ENCODE data around the gene KDM6B.
A peak's percentile ranks its signal among the peaks of the same experiment; 100 is the strongest.

The KDM6B gene

DNA sequence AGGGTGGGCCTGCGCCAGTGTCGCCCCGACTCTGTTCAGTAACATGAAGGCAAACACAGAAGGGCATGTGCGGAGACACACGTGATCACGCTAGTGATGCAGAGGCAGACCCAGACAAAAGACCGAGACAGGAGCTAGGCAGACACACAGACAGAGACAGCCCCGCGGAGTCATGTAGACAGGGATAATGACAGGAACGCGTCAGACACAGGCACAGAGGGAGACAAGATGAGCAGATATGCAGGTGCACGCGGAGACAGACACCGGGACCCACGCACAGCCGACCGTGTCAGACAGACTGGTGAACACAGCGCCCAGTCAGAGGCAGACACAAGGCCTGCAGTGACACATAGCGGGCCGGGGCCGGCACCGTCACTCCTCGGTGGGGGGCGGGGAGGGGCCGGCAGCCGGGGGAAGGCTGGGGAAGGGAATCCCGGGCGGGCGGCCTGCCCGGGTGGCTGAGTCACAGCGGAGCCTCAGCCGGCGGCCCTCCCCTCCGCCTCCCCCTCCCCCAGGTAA lies 7.4 kb downstream of the KDM6B start:
- FAIRE-seq = no peak

DNA sequence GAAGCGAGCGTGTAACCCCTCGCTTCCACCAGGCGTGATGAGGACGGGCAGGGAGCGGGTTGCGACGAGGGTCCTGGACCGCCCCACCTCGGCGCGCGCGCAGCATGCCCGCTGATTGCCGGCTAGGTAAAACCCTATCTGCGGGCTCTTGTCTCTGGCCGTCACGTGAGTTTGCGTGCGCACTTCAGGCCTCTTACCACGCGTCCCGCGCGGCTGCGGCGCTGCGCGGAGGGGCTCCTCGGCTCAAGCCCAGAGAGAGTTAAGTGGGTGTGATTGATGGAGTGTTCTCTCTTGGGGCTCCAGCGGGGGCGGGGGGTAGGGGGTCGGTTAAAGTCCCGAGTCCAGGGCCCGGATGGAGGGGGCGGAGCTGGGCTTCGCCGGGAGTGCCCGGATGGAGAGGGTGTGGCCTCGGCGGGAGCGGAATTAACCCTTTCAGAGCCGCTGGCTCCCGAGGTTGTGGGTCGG lies 7.9 kb downstream of the KDM6B start:
- FAIRE-seq = peak; percentile 90

DNA sequence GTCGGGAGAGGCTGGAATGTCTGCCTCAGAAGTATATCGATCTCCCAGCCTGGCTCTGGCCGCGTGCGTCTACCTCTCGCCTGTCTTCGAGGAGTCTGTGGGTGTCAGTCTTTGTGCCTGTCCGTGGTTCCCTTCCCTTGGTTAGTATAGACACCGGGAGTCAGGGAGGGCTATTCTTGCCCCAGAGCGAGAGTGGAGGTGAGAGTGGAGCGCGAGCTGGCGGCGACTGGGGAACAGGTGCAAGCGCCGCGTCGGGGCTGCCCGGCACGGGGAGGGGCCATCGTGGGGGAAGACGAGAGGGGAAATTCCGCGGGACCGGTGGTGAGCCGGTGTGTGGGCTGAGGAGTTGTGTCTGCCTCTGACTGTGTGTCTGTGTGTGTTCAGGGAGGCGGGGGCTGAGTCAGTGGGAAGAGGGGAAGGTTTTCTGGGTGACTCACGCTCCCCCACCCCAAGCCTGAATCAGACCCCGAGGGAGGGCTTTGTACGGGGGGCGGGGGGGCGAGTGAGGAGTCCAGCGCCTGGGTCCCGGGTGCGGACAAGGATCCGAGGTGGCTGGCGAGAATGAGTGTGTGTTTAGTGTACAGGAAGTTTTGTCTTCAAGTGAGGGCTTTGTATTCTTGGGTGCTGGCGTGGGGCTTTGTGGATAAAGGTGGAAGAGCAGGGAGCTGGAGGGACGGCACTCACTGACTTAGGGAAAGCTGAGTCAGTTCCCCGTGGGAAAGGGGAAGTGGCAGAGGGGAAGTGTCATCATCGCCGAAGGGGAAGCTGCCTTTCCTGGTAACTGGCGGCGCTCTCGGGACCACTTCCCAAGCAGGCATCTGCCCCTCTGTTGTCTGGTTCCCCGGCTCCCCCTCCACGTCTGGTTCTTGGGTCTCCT lies 8.6 kb downstream of the KDM6B start:
- FAIRE-seq = no peak

DNA sequence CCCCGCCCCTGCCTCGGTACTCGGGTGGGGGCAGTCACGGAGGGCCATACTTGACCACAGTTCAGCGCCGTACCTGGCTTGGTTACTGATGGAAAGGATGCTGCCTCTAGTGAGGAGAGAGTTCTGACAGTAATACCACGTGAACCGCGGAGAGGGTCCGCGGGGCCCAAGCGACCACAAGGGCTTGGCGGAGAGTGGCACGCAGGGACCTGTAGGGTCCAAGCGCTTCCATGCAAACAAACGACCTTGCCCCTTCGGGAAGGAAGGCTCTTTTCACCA lies 9.2 kb downstream of the KDM6B start:
- FAIRE-seq = no peak

DNA sequence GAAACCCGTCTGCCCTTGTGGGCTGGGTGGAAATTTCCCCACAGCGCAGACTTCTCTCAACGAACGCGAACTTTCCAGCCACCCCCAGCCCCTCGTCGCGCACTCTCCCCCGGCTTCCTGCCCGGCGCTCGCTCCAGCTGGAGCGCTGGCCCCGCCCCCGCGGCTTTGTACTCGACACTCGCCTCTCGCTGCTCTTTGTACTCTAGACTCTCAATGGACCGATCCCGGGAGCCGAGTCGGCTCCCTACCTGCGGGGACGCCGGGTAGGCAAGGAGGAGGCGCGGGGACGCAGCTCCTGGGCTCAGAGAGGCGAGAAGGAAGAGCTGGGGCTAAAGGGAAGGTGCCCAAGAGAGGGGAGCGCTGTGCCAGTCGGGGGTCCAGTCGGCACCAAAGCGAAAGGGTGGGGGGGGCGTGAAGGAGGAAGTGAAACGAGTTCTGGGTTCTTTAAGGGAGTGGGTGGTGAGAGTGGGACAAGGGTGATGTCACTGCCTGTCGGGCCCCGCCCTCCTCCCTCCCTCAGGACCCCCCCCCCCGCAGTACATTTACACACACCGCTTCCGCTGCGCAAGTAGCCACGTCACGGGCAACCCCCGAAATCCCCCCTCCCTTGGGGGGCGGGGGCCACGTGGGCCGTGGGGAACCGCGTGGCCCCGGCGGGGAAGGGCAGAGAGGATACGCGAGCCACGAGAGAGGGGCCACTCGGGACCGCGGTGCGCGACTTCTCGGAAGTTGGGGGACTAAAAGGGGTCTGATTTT lies 9.7 kb downstream of the KDM6B start:
- FAIRE-seq = no peak

DNA sequence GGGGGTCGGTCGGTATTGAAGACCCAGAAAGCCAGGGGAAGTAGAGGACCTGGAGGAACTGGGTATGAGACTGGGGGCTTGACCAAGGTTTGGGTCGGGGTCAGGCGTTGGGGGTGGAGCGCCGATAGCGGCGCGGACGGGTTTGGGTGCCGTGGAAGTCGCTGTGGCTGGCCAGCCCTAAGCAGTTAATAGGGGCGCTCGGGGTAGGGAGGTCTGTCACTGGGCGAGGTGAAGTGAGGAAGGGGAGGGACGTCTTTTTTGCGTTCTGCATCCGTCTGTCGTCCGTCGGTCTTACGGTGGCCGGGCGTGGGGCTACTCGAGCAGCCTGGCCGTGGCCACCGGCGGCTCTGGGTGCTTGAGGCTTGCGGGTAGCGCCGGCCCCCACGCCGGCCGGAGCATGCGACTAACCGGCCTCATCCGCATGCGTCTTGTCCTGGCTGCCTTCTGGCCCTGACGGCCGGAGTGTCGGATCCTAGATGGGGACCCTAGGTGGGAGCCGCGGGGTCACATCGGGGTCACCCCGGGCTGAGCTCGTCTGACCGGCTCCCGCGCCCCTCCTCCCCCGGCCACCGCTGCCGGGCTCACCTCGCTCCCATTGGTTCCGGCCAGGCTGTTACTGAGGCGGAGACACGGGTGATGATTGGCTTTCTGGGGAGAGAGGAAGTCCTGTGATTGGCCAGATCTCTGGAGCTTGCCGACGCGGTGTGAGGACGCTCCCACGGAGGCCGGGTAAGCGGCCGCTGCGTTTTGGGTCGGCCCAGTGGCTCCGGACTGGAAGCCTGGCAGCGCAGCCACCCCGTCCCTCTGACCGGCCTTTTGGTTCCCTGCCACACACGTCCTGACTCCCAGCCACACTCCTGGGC lies 10.5 kb downstream of the KDM6B start:
- peak; percentile 98 for FAIRE-seq

DNA sequence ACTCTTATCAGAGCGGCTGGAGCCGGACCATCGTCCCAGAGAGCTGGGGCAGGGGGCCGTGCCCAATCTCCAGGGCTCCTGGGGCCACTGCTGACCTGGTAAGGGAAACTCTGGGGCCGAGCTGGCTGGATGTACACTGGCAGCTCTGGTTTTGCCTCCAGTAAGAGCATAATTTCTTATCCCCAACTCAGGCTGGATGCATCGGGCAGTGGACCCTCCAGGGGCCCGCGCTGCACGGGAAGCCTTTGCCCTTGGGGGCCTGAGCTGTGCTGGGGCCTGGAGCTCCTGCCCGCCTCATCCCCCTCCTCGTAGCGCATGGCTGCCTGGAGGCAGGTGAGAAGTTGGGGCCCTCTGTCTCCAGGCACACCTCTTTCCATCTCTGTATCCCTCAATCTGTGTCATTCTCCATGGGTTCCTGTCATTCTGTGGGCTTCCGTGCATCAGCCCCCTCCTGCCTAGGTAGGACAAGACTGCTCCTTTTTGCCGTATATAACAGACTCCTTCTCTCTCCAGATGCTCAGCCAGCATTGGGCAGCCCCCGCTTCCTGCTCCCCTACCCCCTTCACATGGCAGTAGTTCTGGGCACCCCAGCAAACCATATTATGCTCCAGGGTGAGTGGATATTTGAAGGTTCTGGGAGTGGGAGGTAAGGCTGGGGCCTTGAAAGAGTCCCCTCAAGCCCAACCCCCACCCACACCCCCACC lies 11.5 kb downstream of the KDM6B start:
- FAIRE-seq = no peak

DNA sequence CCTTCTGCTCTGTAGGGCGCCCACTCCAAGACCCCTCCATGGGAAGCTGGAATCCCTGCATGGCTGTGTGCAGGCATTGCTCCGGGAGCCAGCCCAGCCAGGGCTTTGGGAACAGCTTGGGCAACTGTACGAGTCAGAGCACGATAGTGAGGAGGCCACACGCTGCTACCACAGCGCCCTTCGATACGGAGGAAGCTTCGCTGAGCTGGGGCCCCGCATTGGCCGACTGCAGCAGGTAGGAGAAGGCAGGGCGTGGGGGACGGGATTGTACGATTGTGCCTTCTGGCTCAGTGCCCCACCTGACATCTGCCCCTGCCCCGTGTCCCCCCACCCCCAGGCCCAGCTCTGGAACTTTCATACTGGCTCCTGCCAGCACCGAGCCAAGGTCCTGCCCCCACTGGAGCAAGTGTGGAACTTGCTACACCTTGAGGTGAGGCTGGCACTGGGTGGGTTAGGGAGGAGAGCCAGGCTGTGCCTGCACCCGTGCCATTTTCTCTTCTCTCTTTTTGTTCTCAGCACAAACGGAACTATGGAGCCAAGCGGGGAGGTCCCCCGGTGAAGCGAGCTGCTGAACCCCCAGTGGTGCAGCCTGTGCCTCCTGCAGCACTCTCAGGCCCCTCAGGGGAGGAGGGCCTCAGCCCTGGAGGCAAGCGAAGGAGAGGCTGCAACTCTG lies 12.2 kb downstream of the KDM6B start:
- no peak for FAIRE-seq

DNA sequence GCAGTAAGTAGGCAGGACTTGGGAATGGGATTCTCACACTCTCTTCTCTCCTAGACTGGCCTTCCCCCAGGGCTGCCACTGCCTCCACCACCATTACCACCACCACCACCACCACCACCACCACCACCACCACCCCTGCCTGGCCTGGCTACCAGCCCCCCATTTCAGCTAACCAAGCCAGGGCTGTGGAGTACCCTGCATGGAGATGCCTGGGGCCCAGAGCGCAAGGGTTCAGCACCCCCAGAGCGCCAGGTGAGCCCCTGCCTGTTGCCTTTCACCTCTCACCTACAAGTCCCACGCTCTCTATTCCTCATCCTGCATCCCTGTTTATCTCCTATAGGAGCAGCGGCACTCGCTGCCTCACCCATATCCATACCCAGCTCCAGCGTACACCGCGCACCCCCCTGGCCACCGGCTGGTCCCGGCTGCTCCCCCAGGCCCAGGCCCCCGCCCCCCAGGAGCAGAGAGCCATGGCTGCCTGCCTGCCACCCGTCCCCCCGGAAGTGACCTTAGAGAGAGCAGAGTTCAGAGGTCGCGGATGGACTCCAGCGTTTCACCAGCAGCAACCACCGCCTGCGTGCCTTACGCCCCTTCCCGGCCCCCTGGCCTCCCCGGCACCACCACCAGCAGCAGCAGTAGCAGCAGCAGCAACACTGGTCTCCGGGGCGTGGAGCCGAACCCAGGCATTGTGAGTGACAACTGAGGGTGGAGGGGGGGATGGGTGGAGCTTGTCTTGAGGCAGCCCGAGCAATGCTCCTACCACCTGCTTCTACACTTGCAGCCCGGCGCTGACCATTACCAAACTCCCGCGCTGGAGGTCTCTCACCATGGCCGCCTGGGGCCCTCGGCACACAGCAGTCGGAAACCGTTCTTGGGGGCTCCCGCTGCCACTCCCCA lies 13.0 kb downstream of the KDM6B start:
- no peak for FAIRE-seq

DNA sequence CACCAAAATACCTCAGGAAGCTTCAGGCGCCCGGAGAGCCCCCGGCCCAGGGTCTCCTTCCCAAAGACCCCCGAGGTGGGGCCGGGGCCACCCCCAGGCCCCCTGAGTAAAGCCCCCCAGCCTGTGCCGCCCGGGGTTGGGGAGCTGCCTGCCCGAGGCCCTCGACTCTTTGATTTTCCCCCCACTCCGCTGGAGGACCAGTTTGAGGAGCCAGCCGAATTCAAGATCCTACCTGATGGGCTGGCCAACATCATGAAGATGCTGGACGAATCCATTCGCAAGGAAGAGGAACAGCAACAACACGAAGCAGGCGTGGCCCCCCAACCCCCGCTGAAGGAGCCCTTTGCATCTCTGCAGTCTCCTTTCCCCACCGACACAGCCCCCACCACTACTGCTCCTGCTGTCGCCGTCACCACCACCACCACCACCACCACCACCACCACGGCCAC lies 14.1 kb downstream of the KDM6B start:
- no peak for FAIRE-seq

DNA sequence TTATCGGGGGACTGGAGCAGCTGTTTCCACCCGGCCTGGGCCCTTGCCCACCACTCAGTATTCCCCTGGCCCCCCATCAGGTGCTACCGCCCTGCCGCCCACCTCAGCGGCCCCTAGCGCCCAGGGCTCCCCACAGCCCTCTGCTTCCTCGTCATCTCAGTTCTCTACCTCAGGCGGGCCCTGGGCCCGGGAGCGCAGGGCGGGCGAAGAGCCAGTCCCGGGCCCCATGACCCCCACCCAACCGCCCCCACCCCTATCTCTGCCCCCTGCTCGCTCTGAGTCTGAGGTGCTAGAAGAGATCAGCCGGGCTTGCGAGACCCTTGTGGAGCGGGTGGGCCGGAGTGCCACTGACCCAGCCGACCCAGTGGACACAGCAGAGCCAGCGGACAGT lies 14.7 kb downstream of the KDM6B start:
- no peak for FAIRE-seq

DNA sequence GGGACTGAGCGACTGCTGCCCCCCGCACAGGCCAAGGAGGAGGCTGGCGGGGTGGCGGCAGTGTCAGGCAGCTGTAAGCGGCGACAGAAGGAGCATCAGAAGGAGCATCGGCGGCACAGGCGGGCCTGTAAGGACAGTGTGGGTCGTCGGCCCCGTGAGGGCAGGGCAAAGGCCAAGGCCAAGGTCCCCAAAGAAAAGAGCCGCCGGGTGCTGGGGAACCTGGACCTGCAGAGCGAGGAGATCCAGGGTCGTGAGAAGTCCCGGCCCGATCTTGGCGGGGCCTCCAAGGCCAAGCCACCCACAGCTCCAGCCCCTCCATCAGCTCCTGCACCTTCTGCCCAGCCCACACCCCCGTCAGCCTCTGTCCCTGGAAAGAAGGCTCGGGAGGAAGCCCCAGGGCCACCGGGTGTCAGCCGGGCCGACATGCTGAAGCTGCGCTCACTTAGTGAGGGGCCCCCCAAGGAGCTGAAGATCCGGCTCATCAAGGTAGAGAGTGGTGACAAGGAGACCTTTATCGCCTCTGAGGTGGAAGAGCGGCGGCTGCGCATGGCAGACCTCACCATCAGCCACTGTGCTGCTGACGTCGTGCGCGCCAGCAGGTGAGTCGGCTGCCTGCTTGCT lies 15.2 kb downstream of the KDM6B start:
- FAIRE-seq = no peak

DNA sequence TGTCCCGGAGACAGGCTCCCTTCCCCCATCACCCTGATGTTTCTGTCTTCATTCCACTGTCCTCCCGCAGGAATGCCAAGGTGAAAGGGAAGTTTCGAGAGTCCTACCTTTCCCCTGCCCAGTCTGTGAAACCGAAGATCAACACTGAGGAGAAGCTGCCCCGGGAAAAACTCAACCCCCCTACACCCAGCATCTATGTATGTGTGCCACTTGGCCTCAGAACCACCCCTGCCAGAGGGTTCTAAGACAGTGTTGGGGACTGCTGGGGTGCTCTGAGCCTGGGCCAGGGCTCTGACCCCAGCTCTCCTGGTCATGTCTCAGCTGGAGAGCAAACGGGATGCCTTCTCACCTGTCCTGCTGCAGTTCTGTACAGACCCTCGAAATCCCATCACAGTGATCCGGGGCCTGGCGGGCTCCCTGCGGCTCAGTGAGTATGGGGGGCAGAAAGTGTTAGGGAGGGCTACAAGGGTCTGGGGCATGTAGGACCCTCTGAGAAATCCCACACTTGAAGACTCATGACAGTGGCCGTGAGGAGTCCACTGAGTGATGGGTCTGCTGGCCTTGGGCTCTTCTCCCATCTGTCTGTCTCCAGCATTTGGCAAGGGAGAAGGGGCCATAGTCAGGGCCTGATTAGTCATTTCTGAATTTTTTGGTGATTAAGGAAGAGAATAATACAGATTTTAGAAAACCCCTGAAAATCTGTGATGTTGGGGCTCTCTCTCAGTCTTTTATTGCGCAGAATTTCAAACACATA lies 15.9 kb downstream of the KDM6B start:
- FAIRE-seq = no peak

DNA sequence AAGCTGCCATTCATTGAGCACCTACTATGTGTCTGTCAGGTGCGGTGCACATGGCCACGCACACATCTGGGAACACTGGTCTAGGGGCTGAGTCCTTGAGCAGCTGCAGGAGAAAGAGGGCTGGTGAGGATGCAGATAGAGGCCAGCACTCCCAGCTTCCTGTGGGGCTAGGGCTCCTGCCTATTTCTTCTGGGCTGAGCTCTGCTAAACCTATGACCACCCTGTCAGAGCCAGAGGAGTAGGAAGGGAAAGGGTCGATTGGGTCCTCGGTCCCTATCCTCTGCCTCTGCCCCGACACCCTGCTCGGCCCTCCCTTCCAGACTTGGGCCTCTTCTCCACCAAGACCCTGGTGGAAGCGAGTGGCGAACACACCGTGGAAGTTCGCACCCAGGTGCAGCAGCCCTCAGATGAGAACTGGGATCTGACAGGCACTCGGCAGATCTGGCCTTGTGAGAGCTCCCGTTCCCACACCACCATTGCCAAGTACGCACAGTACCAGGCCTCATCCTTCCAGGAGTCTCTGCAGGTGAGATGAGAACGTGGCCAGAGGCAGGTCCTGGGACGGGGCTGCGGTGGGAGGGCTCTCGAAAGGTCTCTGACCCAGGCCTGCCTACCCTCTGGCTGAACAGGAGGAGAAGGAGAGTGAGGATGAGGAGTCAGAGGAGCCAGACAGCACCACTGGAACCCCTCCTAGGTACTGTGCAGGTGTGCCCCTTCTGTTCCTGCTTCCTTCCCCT lies 16.9 kb downstream of the KDM6B start:
- FAIRE-seq = no peak

DNA sequence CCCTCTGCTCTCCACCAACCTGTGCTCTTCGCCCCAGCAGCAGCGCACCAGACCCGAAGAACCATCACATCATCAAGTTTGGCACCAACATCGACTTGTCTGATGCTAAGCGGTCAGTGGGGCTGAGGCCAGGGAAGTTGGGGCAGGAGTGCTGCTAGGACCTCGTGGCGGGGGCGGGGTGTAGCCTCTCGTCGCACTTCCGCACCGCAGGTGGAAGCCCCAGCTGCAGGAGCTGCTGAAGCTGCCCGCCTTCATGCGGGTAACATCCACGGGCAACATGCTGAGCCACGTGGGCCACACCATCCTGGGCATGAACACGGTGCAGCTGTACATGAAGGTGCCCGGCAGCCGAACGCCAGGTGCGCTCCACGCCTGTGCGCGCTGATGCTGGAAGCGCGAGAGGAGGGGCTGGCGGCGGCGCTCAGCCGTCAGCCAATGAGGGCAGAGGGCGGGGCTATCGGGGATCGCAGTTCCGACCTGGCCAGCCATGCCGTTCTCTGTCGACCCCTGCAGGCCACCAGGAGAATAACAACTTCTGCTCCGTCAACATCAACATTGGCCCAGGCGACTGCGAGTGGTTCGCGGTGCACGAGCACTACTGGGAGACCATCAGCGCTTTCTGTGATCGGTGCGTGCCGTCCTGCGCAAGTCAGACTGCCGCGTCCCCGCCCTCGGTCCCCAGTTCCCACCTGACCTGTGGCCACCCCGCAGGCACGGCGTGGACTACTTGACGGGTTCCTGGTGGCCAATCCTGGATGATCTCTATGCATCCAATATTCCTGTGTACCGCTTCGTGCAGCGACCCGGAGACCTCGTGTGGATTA lies 17.6 kb downstream of the KDM6B start:
- FAIRE-seq = peak; percentile 95

DNA sequence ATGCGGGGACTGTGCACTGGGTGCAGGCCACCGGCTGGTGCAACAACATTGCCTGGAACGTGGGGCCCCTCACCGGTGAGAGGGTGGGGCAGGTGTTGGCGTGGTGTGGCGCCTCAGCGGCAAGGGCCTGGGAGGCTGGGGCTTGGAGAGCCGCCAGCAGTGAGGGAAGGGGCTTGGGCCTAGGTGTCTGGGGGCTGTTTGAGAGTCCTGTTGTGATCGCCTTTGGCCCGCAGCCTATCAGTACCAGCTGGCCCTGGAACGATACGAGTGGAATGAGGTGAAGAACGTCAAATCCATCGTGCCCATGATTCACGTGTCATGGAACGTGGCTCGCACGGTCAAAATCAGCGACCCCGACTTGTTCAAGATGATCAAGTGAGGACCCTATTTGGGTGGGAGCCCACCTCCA lies 18.2 kb downstream of the KDM6B start:
- no peak for FAIRE-seq

DNA sequence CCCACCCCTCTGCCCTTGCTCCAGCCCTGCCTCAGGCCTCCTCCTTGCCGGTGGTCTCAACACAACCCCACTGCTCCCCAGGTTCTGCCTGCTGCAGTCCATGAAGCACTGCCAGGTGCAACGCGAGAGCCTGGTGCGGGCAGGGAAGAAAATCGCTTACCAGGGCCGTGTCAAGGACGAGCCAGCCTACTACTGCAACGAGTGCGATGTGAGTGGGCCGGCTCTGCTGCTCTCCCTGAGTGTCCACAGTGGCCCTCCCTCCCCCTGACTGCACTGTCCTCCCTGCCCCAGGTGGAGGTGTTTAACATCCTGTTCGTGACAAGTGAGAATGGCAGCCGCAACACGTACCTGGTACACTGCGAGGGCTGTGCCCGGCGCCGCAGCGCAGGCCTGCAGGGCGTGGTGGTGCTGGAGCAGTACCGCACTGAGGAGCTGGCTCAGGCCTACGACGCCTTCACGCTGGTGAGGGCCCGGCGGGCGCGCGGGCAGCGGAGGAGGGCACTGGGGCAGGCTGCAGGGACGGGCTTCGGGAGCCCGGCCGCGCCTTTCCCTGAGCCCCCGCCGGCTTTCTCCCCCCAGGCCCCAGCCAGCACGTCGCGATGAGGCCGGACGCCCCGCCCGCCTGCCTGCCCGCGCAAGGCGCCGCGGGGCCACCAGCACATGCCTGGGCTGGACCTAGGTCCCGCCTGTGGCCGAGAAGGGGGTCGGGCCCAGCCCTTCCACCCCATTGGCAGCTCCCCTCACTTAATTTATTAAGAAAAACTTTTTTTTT lies 19.1 kb downstream of the KDM6B start:
- no peak for FAIRE-seq
